HG02973 (cell line): ENCODE results near the gene SLC6A18.

Experiments used
- ATAC-seq: cut with Tn5 transposase; IDR thresholded peaks from one replicate; pipeline ENCODE4 v1.9.1; 2021; ENCODE audit warnings: moderate library complexity; ENCODE audit not compliant: unreplicated experiment

The SLC6A18 gene

DNA sequence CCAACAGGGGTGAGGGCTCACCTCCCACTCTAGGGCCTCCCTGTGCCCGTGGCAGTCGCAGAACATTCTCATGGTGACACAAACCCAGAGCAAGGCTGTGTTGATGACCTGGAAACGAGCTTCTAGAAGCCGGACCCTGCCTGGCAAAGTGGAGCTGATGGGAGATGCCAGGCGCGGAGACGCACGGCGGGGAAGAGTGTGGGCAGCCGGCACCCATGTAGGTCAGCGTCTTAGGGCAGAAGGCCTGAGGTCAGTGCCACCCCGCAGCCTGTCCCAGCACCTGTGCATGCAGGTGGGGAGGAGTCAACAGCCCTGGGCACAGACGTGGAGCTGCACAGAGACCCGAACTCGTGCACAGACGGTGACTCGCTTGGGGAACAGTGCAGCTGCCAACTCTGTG, 5.4 kb downstream of the SLC6A18 start:
- no peak for ATAC-seq

DNA sequence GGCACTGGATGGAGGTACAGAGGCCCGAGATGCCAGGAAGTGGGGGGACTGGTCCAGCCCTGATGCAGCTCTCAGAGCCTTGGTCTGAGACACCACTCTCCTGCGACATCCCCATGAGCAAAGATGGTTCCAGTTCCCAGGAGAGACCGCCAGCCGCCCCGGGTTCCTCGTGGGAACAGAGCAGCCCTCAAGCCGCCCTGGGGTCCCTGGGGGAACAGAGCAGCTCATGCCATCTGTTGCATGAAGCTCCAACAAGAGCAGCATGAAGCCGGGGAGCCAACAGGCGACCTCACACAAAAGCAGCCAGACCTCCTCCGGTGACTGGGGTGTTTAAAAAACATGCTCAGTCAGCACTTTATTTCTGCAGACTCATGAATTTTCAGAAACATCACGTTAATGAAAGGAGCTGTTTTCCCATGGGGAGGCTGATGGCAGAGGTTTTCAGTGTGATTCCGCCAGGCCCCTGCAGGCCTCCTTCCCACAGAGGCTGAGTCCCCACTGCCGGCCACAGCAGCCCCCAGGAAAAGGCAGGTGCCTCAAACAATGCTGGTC, 6.2 kb downstream of the SLC6A18 start:
- ATAC-seq: no peak

DNA sequence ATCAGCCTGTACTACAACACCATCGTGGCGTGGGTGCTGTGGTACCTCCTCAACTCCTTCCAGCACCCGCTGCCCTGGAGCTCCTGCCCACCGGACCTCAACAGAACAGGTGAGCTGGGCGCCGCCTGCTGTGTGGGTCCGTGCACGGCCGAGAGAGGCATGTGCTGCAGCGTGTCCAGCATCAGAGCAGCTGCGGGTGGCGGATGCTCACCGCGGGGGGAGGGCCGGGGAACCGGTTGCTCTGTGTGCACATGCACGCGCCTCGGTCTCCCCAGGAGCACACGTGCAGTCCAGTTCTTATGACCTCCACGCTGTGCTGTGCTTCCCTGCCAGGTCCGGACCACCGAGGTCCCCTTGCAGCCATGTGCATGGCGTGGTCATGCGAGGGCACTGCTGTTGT, 7.6 kb downstream of the SLC6A18 start:
- no peak for ATAC-seq

DNA sequence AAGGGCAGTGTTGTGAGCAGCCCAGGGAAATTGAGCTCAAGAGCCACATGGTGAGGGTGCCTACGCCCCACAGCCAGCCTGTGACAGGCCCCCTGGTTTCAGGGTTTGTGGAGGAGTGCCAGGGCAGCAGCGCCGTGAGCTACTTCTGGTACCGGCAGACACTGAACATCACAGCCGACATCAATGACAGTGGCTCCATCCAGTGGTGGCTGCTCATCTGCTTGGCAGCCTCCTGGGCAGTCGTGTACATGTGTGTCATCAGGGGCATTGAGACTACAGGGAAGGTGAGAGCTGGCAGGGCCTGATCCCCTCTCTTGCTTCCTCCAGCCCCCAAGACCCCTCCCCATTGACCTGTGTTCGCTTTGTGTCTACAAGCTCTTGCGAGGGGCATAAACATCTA, 10.2 kb downstream of the SLC6A18 start:
- ATAC-seq: no peak

DNA sequence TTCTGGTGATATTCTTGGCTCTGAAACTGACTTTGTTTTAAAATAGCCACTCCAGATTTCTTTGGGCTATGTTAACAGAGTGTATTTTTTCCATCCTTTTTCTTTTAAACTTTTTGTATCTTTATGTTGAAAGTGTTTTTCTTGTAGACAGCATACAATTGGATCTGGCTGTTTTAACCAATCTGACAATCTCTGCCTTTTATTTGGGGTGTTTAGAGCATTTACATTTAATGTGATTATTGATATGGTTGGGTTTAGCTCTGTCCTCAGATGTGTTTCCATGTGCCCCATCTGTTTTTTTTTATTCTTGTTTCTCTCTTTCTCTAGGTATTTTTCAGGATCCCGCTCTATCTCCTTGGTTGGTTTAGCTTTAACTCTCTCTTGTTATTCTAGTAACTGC, 10.7 kb downstream of the SLC6A18 start:
- ATAC-seq: no peak

DNA sequence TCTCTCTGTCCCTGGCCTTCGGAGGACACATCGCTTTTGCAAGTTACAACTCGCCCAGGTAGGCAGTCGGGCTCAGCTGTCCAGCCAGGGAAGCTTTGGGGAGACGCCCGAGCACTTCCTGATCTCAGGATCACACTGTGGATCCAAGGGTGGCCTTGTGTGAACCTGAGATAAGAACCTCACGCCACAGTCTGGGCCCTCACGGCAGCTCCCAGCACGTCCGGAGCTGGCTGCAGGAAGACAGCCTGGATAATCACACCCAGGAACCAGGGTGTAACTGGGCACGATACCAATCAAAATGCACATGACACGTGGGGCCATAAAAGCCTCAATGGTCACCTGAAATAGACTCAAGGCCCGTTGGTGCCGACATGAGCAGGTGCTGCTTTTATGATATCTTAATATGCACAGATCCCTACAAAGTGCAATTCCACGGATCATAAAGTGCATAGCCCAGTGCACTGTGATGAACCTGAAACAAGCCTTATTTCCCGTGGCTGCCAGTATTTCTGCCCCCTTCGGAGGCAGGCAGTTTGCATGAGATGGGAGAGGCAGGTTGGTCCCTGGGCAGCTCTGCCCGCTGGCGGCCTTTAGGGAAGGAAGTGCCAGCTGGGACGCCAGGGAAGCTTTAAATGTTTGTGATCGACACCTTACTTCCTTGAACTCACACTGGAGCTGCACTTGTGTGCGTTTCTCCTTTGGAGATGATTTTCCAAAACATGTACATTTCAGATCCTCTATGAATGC, 14.5 kb downstream of the SLC6A18 start:
- no peak for ATAC-seq

DNA sequence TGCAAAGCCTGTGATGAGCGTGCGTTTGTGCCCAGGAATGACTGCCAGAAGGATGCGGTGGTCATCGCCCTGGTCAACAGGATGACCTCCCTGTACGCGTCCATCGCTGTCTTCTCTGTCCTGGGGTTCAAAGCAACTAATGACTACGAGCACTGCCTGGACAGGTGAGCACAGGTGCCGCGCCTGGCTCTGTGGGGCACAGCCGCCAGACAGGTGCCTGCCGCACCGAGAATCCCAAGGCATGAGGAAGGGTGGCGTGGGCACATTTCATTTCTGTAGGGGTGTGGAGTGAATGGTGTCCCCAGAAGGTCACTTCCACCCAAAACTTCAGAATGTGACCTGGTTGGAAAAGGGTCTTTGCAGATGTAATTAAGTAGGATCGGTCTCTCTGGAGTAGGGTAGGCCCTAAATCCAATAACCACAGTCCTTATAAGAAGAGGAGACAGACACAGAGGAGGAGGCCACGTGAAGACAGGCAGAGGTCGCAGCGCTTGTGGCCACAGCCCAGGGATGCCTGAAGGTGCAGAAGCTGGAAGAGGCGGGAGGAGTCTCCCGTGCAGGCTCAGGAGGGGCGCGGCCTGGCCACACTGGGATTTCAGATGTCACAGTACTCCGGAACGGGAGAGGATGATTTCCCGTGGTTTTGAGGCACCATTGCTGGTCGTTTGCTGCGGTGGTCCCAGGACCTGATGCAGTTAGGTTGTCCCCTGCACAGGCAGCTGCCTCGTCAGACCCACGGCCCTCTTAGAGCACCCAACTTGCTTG, 15.5 kb downstream of the SLC6A18 start:
- ATAC-seq: no peak

DNA sequence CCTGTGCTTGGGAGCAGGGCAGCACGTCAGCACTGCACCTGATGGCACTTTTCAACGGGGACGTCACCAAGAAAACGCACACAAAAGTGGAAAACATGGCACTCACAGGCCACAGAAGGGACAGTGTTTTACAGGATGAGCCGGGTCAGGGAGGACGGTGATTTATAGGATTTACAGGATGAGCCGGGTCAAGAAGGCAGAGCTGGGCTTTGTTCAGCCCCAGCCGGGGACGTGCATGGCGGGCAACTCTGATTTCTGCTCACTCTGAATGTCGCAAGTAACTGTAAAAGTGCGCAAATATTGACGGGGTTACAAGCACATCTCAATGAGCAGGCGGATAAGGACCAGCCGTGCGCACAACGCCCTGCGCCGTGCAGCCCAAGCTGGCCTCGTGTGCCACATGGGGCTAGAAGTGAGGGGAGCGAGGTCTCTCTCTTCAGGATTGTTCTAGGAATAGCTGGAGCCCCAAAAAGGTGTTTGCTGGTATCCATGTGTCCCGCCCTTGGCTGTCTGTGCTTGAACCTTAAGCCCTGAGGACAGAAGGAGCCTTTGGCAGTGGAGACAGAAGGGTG, 16.4 kb downstream of the SLC6A18 start:
- ATAC-seq: no peak

DNA sequence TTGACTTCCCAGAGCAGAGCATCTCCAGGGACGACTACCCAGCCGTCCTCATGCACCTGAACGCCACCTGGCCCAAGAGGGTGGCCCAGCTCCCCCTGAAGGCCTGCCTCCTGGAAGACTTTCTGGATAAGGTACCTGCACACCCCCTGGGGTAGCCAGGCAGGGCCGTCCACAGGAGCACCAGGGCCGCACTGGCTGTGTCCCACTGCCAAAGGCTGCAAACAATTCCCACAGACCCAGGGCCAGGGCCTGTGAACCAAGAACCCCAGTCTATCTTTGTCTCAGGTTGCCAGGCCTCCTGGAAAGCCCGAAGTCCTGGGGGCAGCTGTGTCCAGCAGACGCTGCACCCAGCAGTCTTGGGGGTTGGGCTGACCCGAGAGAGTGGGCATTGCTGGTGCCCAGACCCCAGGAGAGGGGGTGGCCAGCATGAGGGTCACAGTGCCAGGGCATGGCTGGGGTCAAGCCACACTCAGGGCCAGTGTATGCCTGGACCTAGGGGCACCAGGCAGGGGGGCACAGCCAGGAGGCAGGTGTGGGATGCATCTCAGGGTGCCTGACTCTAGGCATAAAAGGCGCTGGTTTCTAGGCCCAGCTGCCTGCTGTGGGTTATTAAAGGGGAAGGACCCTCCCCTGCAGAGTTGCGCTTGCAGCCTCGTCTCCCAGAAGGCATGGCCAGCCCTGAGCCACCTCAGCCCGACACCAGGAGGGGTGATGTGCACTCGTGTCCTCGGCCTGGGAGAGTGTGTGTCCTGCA, 17.7 kb downstream of the SLC6A18 start:
- no peak for ATAC-seq

DNA sequence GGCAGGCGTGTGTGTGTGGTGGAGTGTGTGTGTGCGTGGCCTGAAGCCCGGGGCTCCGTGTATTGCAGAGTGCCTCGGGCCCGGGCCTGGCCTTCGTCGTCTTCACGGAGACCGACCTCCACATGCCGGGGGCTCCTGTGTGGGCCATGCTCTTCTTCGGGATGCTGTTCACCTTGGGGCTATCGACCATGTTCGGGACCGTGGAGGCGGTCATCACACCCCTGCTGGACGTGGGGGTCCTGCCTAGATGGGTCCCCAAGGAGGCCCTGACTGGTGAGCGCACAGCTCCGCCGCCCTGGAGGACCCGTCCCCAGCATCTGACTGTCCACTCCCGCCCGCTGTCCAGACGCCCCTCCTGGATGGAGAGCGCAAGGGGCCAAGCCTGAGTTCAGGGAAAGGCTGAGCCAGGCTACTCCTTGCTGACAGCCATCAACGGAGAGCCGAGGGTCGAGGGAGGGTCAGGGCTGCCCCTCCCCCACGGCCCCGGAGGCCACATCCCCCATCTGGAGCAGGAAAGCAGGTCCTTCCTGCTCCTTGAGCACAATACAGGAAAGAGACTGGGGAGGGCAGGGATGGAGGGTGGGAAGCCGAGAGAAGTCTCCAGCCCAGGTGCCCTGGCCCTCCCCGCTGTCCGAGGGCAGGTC, 18.4 kb downstream of the SLC6A18 start:
- ATAC-seq: no peak

DNA sequence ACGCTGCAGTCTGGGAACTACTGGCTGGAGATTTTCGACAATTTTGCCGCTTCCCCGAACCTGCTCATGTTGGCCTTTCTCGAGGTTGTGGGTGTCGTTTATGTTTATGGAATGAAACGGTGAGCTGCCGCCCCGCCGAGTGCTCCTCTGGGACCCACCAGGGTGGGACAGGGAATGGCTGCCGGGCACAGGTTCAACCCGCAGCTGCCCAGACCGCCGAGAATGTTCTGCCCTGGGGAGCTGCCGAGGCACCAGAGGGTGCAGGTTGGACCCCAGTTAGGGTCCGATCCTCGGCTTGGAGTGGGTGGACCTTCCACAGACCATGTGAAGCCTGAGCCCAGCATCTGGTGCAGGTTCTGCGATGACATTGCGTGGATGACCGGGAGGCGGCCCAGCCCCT, 19.1 kb downstream of the SLC6A18 start:
- no peak for ATAC-seq

DNA sequence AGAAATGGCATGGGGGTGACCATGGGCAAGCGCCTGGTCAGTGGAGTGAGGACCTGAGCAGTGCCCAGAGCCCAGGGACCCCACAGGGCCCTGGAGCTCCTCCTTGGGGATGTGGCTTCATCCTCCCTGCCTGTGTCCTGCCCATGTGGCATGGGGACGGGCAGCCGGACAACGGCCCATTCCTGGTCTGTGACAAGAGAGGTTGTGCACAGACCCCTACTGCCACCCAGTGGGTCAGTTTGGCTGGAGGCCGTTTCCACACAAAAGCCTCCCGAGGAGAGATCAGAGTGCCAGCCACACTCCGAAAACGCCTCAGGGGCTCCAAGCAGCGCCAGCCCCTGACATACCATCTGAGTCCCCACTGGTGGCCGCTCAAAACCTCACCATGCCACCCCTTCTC, 19.8 kb downstream of the SLC6A18 start:
- ATAC-seq: no peak

DNA sequence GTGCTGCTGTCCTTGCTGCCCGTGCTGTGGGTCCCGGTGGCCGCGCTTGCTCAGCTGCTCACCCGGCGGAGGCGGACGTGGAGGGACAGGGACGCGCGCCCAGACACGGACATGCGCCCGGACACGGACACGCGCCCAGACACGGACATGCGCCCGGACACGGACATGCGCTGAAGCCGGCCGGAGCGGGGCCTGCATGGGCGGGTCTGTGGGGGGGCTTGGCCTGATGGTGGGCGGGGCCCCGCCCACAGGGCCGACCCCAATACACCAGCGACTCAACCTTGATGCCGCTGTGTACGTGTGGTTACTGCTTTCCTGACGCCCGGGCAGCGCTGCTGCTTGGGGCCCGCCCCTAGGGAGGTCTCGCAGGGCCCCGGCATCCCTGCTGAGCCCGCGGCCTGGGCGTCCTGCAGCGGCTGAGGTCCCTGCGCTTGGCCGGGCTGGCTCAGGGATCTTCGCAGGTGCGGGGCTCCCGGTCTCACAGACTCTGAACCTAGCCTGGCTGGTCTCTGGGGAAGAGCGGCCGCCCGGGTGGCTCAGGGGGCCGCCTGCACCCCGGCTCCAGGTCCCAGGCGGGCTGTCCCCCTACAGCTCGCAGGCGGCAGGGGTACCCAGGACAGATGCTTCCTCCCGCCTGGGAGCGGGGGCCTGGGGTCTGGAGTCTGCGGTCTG, 20.9 kb downstream of the SLC6A18 start:
- no peak for ATAC-seq

DNA sequence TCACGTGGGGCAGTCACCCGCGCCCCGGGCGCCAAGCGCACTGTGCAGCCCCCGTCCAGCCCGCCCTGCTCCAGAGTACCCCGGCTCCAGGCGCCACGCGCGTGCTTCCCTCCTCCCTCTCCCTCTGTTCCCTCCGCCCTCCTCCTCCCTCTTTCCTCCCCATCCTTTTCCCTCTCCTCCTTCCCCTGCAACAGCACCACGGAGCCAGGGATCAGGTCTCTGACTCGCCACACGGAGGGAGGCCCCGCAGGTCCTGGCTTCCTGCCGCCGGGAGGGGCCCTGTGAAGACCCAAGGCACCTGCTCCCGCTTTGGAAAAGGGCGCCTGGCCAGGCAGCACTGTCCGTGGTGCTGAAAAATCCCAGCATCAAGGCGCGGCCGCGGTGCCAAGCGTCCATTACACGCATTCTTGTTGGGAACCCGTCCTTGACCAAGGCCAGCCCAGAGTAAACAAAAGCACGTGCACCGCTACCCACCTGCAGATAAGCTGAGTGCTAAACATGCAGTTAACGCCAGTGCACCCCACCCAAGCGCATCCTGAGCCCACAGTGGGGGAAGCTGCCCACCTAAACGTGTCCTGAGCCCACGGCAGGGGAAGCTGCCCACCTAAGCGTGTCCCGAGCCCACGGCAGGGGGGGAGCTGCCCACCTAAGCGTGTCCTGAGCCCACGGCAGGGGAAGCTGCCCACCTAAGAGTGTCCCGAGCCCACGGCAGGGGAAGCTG, 21.7 kb downstream of the SLC6A18 start:
- ATAC-seq: no peak

DNA sequence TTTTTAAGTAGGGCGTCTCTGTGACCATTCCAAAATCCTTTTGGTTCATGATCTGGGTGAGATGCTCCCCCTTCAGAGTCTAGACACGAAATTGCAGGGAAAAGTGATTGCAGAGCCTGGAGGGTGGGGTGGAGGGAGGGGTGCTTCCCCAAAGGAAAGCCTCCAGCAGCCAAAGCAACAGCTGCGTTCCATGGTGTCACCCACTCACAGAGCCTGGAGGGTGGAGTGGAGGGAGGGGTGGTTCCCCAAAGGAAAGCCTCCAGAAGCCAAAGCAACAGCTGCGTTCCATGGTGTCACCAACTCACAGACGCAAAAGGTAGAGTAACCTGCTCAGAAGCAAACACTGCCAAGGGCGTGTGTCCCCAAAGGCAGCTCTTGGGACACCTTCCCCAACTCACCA, 22.6 kb downstream of the SLC6A18 start:
- ATAC-seq: no peak

DNA sequence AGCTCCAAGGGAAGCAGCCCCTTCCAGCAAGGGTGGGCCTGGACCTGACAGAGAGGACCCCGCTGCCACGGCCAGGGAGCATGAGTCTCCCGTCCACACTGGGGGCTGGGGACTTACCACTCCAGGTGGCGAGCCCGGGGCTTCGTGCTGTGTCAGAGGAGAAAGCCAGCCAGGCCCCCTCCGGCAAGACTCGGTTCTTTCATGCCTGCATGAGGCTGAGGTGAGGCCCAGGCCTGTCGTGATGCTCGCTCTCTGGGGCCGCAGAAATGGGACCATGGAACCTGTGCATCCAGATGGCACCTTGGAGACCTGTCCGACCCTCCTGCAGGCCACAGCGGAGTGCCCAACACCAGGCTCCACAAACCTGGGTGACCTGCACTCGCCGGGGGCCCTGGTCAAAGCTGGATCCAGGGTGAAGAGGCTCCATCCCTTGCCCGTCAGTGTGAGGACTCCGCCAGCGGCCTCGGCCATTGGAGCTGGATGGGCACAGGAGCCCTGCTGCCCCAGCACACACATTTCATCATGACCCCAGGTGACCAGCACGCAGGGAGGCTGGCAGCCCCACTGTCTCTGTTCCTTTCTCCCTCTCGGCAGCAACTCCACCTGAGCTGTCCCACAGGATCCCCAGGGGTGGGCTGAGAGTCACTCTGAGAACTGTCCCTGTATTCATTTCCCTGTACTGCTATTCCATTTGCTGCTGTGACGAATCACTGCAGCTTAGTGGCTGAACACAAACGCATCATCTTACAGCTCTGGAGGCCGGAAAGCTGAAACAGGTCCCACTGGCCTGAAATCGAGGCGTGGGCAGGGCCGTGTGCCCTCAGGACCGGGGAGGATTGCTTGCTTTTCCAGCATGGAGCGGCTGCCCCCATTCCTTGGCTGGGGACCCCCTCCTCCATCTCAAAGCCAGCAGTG, 24.4 kb downstream of the SLC6A18 start:
- no peak for ATAC-seq

DNA sequence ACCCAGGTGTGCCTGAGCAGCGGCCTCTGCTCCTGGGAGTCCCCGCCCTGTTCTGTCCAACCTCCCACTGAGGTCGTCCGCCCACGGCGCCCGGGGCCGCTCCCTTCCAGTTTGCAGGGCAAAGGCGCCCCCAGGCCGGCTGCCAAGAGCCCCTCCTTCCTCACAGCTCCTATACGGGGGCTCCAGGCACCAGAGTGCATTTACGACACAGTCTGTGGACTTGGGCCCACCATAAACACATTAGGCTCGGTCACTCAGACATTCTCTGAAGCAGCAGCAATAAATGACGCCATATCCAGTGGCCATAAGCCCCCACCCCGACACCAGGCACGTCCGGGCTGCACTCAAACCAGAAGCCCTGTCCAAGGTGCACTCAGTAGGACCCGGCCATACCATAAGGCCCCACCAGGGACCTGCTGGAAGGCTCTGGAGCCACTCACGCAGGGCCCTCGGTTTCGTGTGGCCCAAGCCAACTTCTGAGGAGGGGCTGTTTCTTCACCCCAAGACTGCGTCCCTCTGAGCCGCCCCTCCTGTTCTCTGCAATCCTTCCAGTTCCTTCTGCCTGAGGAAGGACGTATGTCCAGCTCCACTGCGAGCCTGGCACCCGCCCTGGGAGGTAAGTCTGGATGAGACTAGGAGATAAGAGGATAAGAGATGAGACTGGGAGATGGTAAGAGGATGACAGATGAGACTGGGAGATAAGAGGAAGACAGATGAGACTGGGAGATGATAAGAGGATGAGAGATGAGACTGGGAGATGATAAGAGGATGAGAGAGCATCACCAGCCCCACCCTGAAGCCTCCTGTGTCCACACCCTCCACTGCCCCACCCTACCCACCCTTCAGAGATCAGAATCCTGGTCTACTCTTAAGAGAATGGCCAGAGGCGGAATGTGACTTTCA, 26.7 kb downstream of the SLC6A18 start:
- no peak for ATAC-seq
